GM21717 (cell line): Measurements from ENCODE around the gene CEP43.

Experiments
- ATAC-seq: cut with Tn5 transposase; IDR thresholded peaks from one replicate; pipeline ENCODE4 v1.9.1; 2021; ENCODE audit warnings: mild to moderate bottlenecking, moderate library complexity; ENCODE audit not compliant: unreplicated experiment

The CEP43 gene

DNA sequence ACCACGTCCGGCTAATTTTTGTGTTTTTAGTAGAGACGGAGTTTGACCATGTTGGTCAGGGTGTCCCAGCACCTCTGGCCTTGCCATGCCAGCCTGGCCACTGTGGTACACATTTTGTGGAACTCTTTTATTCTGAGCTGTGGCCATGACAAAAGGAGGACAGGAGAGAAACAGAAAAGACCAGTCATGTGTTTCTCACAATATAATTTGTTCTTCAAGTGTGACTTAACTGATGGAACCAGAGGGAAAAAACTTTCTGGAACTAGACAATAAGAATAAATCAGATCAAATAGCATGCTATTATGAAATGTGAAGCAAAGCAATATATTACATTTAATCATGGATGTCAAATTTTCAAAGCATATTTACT, 38.6 kb upstream of the CEP43 start:
- no peak for ATAC-seq

DNA sequence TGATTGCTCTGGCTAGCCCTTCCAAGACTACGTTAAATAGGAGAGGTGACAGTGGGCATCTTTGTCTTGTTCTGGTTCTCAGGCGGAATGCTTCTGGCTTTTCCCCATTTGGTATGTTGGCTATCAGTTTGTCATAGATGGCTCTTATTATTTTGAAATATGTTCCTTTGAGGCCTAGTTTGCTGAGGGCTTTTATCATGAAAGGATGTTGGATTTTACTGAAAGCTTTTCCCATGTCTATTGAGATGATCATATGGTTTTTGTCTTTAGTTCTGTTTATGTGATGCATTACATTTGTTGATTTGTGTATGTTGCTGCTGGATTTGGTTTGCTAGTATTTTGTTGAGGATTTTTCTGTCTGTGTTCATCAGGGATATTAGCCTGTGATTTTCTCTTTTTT, 32.9 kb upstream of the CEP43 start:
- ATAC-seq = no peak

- no peak for ATAC-seq
These were observed 29.7 kb upstream of the CEP43 start for GRCh38 chr6:166969390-166970002.

DNA sequence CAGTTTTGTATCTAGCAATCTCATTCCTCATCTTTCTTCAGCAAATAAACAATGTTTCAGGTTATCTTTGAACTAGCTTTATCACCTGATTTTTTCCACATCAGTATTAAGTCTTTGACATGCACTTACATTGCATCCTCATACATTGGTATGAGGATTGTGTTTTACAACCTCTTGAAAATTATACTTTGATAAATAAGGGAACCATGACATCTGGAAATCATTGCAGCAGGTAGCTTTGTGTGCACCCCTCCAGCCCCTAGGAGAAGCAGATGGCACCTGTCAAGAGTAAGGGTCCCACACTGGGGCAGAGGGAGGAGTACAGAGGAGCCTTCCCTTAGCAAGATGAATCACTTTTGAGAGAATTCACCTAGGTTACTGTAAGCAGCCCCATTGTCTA, 29.1 kb upstream of the CEP43 start:
- no peak for ATAC-seq

DNA sequence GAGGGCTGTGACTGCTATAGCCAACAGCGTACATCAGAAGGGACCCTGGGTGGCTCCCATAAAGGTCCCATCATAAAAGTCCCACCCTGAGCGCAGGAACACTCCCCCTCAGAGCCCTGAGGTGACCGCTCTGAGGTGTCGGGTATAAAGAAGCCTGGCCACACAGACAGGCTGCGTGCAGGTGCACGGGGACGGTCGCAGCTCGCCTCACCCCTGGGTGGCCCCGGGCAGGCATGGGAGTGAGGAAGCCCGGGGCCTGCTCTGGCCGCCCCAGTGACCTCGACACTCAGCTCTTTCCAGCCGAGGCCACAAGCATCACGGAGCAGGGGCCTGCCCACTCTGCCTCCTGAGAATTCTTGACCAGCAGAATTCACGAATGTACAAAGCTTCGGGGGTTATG, 28.4 kb upstream of the CEP43 start:
- no peak for ATAC-seq

GRCh38 chr6:166971271-166971670, 27.9 kb upstream of the CEP43 start:
- ATAC-seq = no peak

DNA sequence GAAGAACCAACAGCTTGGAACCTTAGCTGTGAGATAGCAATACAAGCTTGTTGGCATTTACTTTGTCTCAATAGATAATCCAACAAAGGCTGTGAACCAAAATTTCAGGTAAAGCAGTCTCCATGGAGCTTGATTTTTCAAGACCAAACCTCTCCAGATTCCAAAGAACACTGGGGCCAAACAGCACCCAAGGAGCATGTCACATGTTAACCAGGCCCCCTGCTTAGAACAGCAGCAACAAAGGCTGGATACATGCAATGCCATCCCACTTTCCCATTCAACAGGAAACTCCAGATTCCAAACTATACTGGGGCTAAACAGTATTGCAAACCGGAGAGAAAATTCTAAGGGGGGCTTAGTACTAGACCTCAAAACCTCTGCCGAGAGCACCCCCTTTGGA, 27.1 kb upstream of the CEP43 start:
- no peak for ATAC-seq

DNA sequence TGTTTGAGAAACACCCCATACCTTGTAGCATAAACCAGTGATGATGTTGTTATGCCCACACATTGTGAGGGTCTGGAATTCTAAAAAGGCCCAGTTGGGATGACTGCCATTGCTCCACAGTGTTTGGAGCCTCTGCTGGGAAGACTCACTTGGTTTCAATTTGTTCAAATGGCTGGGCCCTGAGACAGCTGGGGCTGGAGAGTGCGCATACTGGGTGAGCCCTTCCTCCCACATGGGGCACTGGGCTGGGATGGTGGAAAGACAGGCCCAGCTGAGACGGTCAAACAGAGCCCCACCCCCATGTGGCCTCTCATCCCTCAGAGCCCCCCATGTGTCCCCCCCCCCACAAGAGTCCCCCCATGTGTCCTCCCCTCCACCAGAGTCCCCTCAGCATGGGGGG, 22.6 kb upstream of the CEP43 start:
- ATAC-seq = no peak

GRCh38 chr6:166977621-166978525, 21.3 kb upstream of the CEP43 start:
- no peak for ATAC-seq

DNA sequence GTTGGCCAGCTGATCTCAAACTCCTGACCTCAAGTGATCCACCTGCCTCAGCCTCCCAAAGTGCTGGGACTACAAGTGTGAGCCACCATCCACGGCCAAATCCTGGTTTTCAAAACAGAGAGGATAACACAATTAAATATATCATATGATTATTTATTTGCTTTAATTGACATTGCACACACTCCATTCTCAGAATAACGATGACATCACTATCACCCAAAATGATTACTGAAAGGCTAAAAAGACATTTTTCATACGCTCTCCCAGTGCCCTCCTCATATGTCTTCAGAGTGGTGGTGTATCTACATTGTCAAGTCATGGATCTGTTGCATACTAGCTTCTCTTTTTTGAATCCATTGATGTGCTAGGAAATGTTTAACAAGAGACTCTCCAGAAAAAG, 18.5 kb upstream of the CEP43 start:
- no peak for ATAC-seq

- ATAC-seq = no peak
These were observed 11.7 kb upstream of the CEP43 start for GRCh38 chr6:166987448-166987847.

GRCh38 chr6:166987930-166988329, 11.3 kb upstream of the CEP43 start:
- ATAC-seq = no peak

GRCh38 chr6:166988674-166989201, 10.5 kb upstream of the CEP43 start:
- no peak for ATAC-seq

DNA sequence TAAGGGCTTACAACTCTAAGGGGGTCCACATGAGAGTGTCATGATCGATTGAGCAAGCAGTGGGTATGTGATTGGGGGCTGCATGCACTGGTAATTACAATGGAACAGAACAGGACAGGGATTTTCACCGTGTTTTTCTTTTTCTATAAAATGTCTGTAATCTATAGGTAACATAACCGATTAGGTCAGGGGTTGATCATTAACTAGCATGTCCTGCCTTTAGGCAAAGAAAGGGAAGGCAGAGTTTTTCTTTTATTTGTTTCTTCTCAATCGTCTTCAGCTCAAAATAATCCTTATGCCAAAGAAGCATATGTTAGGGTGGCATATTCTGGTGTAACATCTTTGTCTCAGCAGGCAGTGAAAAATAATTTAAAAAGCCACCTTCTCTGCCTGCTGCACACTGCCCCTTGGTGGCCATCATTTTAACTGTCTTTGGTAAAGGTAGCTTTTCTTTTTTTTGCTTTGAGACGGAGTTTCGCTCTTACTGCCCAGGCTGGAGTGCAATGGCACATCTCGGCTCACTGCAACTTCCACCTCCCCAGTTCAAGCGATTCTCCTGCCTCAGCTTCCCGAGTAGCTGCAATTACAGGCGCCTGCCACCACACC, 9.7 kb upstream of the CEP43 start:
- peak; percentile 71 for ATAC-seq

DNA sequence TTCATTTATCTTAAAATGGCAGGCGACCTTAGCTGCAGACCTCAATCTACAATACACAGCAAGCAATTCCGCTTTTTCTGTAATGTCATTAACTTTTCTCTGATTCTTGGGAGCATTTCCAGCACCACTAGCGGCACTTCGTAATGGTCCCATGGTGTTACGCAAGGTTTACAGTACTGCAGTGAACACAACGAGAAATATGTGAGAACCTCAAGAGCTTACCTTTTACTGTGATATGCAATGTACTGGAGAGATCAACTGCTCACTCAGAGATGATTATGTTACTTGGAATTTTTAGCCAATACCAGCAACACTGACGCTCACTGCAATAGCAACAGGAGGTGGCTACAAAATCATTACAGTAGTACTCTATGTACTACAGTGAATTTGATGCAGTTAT, 2.8 kb upstream of the CEP43 start:
- ATAC-seq = no peak

DNA sequence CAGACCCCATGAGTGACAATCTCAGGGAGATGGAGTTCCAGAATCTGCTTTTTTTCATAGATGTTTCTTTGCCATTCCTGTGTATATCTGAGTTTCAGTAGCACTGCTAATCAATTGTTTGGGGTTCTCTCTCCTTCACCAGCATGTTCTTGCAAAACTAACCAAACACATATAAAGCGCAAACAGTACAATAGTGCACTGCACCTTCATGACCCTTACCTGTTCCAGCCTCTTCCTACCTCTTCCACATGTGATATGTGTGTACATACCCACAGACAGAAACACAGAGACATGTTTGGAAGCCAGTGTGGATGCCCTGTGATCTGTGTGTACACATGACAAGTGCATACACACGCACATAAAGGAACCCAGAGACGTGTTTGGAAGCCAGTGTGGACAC, 1.8 kb upstream of the CEP43 start:
- no peak for ATAC-seq

GRCh38 chr6:166997768-166998255, 1.4 kb upstream of the CEP43 start:
- ATAC-seq = peak; percentile 29

GRCh38 chr6:166998256-166999144, 697 bp upstream of the CEP43 start:
- ATAC-seq = peak; percentile 15

DNA sequence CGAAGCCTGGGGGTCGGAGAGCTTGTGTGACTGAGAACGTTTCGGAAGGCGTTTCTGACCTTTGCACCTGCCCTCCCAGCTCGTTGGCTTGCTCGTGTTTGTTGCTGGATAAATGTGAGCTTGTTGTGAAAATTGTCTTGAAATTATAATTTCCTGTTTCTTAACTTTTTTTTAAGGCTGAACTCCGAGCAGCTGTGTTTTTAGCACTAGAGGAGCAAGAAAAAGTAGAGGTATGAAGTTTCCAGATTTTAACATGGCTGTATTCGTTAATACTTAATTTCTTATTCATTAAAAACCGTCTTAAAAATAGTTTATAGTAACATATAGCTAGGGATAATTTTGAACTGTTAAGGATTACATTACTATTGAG, 672 bp downstream of the CEP43 start:
- ATAC-seq = no peak

DNA sequence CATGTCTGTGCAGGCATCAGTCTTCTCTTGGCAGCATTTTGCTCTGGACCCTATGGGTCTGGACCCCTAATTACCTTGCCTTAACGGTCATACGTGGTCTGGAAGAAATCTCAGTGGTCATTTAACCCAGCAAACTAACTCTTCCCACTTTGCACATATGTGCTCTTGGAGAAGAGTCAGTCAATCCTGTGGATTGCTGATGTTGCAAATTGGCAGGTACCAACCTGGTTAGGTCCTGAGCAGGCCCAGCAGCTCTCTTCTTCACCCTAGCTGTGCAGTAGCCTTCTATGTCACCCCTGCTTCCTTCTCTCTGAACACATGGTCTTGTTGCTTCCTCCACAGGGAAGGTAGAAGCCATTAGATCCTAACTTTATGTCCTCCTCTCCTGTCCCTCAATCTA, 1.6 kb downstream of the CEP43 start:
- ATAC-seq = no peak
